HepG2 (cell line): Measurements from ENCODE around the gene SGPL1.

Source experiments
- FOXP4 ChIP-seq: sonication (generic); formaldehyde crosslinking; IDR thresholded peaks from 2 replicates; pipeline ENCODE4 v1.4.0; 2020; ENCODE audit warnings: missing genetic modification reagents
- HDAC2 ChIP-seq: sonication (generic); formaldehyde crosslinking; IDR thresholded peaks from 2 replicates; pipeline ENCODE4 v1.4.0; 2020; ENCODE audit warnings: missing genetic modification reagents
- POLR2AphosphoS5 ChIP-seq: IDR thresholded peaks from 2 replicates; pipeline ENCODE4 v1.6.1; 2012; ENCODE audit warnings: low read depth, low read length
- SMAD1 ChIP-seq: sonication (generic); formaldehyde crosslinking; IDR thresholded peaks from 2 replicates; pipeline ENCODE4 v1.4.0; 2020; ENCODE audit warnings: missing genetic modification reagents, low read depth, mild to moderate bottlenecking, borderline replicate concordance
- TP53 ChIP-seq: sonication (generic); formaldehyde crosslinking; conservative IDR thresholded peaks from 2 replicates; pipeline ENCODE4 v1.4.0; 2020; ENCODE audit warnings: missing genetic modification reagents
- ZFP36 ChIP-seq: fragments of 150-350 bp; IDR thresholded peaks from 2 replicates; pipeline ENCODE4 v1.6.1; 2018; ENCODE audit warnings: borderline replicate concordance, low read length, low read depth; ENCODE audit not compliant: partially characterized antibody
- ZNF274 ChIP-seq: sonication (generic); formaldehyde crosslinking; IDR thresholded peaks from 2 replicates; pipeline ENCODE4 v1.5.1; 2020; ENCODE audit warnings: mild to moderate bottlenecking, missing genetic modification reagents
- ZNF644 ChIP-seq: IDR thresholded peaks from 2 replicates; pipeline ENCODE4 v1.6.1; 2016; ENCODE audit warnings: low read depth
- ZSCAN31 ChIP-seq: sonication (generic); formaldehyde crosslinking; IDR thresholded peaks from 2 replicates; pipeline ENCODE4 v1.5.0; 2020; ENCODE audit warnings: low read depth, mild to moderate bottlenecking, missing genetic modification reagents
- TF ChIP-seq, protein P1 (sequence below): IDR thresholded peaks from 2 replicates; pipeline ENCODE4 v1.6.1; 2012; ENCODE audit warnings: low read depth, low read length, improper control_type of control experiment
- TF ChIP-seq, protein P2 (sequence below): sonication (generic); formaldehyde crosslinking; IDR thresholded peaks from 2 replicates; pipeline ENCODE4 v1.4.0; 2020; ENCODE audit warnings: missing genetic modification reagents
- TF ChIP-seq, protein P3 (sequence below): sonication (generic); formaldehyde crosslinking; IDR thresholded peaks from 2 replicates; pipeline ENCODE4 v1.4.0; 2020; ENCODE audit warnings: missing genetic modification reagents
- TF ChIP-seq, protein P4 (sequence below): sonication (generic); formaldehyde crosslinking; IDR thresholded peaks from 2 replicates; pipeline ENCODE4 v1.5.0; 2020; ENCODE audit warnings: mild to moderate bottlenecking, missing genetic modification reagents, moderate library complexity

DNA sequence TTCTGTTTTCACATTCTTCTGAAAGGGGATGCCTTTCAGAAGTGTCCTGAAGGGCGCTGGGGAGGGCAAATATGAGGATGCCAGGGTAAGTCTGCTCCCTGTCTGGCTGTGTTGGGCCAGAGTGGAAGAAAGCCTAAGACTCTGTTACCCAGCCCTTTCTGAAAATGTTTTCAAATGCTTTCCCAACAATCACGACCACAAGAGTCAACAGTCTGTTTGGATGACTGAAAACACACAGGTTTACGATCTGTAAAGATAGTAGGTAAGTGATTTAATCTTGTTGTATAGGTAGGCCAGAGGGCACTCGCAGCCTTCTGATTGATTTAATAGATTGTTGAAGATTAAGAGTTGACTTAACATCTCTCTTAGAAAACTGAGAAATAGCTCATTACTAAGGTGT lies 13.2 kb downstream of the SGPL1 start:
- no peak for TF ChIP-seq ZNF274 (CRISPR knock-in tag)
- TF ChIP-seq SMAD1 = no peak
- TF ChIP-seq POLR2AphosphoS5 = no peak
- no peak for TF ChIP-seq ZSCAN31 (CRISPR knock-in tag)
- TF ChIP-seq, protein P1, sequence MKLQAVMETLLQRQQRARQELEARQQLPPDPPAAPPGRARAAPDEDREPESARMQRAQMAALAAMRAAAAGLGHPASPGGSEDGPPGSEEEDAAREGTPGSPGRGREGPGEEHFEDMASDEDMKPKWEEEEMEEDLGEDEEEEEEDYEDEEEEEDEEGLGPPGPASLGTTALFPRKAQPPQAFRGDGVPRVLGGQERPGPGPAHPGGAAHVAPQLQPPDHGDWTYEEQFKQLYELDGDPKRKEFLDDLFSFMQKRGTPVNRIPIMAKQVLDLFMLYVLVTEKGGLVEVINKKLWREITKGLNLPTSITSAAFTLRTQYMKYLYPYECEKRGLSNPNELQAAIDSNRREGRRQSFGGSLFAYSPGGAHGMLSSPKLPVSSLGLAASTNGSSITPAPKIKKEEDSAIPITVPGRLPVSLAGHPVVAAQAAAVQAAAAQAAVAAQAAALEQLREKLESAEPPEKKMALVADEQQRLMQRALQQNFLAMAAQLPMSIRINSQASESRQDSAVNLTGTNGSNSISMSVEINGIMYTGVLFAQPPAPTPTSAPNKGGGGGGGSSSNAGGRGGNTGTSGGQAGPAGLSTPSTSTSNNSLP = no peak
- no peak for TF ChIP-seq ZFP36
- TF ChIP-seq HDAC2 (CRISPR knock-in tag) = no peak
- TF ChIP-seq, protein P2, sequence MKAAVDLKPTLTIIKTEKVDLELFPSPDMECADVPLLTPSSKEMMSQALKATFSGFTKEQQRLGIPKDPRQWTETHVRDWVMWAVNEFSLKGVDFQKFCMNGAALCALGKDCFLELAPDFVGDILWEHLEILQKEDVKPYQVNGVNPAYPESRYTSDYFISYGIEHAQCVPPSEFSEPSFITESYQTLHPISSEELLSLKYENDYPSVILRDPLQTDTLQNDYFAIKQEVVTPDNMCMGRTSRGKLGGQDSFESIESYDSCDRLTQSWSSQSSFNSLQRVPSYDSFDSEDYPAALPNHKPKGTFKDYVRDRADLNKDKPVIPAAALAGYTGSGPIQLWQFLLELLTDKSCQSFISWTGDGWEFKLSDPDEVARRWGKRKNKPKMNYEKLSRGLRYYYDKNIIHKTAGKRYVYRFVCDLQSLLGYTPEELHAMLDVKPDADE (CRISPR knock-in tag) = no peak
- no peak for TF ChIP-seq FOXP4 (CRISPR knock-in tag)
- TF ChIP-seq, protein P3, sequence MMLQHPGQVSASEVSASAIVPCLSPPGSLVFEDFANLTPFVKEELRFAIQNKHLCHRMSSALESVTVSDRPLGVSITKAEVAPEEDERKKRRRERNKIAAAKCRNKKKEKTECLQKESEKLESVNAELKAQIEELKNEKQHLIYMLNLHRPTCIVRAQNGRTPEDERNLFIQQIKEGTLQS (CRISPR knock-in tag) = no peak
- no peak for TF ChIP-seq ZNF644 (CRISPR knock-in tag)
- TF ChIP-seq TP53 (CRISPR knock-in tag) = no peak
- TF ChIP-seq, protein P4, sequence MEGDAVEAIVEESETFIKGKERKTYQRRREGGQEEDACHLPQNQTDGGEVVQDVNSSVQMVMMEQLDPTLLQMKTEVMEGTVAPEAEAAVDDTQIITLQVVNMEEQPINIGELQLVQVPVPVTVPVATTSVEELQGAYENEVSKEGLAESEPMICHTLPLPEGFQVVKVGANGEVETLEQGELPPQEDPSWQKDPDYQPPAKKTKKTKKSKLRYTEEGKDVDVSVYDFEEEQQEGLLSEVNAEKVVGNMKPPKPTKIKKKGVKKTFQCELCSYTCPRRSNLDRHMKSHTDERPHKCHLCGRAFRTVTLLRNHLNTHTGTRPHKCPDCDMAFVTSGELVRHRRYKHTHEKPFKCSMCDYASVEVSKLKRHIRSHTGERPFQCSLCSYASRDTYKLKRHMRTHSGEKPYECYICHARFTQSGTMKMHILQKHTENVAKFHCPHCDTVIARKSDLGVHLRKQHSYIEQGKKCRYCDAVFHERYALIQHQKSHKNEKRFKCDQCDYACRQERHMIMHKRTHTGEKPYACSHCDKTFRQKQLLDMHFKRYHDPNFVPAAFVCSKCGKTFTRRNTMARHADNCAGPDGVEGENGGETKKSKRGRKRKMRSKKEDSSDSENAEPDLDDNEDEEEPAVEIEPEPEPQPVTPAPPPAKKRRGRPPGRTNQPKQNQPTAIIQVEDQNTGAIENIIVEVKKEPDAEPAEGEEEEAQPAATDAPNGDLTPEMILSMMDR (CRISPR knock-in tag) = no peak
